Measurements from ENCODE around the gene LMO4. TPM values are rescaled to one million over a fixed set of nuclear protein-coding genes. Genes with fewer than 3 reads are reported as not detected.

The LMO4 gene
- total and polyA plus RNA-seq, 8 donors = 56.9 to 298 (median 253) TPM

- H3K9me3 ChIP-seq = no peaks in the 10 kb centered on the region
- no peaks in the 10 kb centered on the region for H3K4me1 ChIP-seq
- ATAC-seq = no peak
- H3K36me3 ChIP-seq = no peaks in the 10 kb centered on the region
- intact Hi-C loops (cut with DNase I) = no loop called here
- no peak for DNase-seq
- no peak overlapping the region for H3K27ac ChIP-seq
- H3K27me3 ChIP-seq = no peaks in the 10 kb centered on the region
- H3K4me3 ChIP-seq = no peak overlapping the region
- TF ChIP-seq CTCF (IDR thresholded peaks at IDR 0.05) = no peak
Observed at GRCh38 chr1:87296206-87296605, 32.5 kb upstream of the LMO4 start.

- no peak for DNase-seq
- Histone ChIP-seq H3K27me3 (no peaks in the 10 kb centered on the region), H3K4me3 (no peak overlapping the region), H3K27ac (no peak overlapping the region), H3K36me3 (no peaks in the 10 kb centered on the region), H3K9me3 (no peaks in the 10 kb centered on the region), H3K4me1 (no peaks in the 10 kb centered on the region)
- TF ChIP-seq CTCF (IDR thresholded peaks at IDR 0.05) = no peak
- intact Hi-C loops (cut with DNase I) = no loop called here
- ATAC-seq = no peak
Observed at GRCh38 chr1:87299661-87300060, 29.0 kb upstream of the LMO4 start.

GRCh38 chr1:87300628-87301027, 28.1 kb upstream of the LMO4 start:
- no peaks in the 10 kb centered on the region for H3K4me1 ChIP-seq
- H3K4me3 ChIP-seq = no peak overlapping the region
- no peaks in the 10 kb centered on the region for H3K36me3 ChIP-seq
- H3K9me3 ChIP-seq = no peaks in the 10 kb centered on the region
- no peak for DNase-seq
- no peak for ATAC-seq
- intact Hi-C loops (cut with DNase I) = no loop called here
- no peaks in the 10 kb centered on the region for H3K27me3 ChIP-seq
- no peak overlapping the region for H3K27ac ChIP-seq
- TF ChIP-seq CTCF (IDR thresholded peaks at IDR 0.05) = no peak

- intact Hi-C loops (cut with DNase I) = no loop called here
- no peaks in the 10 kb centered on the region for H3K9me3 ChIP-seq
- H3K36me3 ChIP-seq = no peaks in the 10 kb centered on the region
- no peaks in the 10 kb centered on the region for H3K27me3 ChIP-seq
- ATAC-seq (no peak), DNase-seq (no peak)
- H3K4me1 ChIP-seq = no peaks in the 10 kb centered on the region
- no peak overlapping the region for H3K4me3 ChIP-seq
- no peak for TF ChIP-seq CTCF (IDR thresholded peaks at IDR 0.05)
- H3K27ac ChIP-seq = no peak overlapping the region
Observed at GRCh38 chr1:87305151-87305550, 23.5 kb upstream of the LMO4 start.

GRCh38 chr1:87305762-87306161, 22.9 kb upstream of the LMO4 start:
- Histone ChIP-seq H3K4me1 (no peaks in the 10 kb centered on the region), H3K27ac (no peak overlapping the region), H3K36me3 (no peaks in the 10 kb centered on the region), H3K27me3 (no peaks in the 10 kb centered on the region), H3K4me3 (no peak overlapping the region), H3K9me3 (no peaks in the 10 kb centered on the region)
- intact Hi-C loops (cut with DNase I) = no loop called here
- no peak for TF ChIP-seq CTCF (IDR thresholded peaks at IDR 0.05)
- no peak for DNase-seq
- no peak for ATAC-seq

Measured in left lung (tissue), 10 donors.